ENCODE measurements around the gene ABCD3.

- TF ChIP-seq RNF219 (CRISPR knock-in tag; IDR thresholded peaks at IDR 0.05) (no peak), ZNF12 (CRISPR knock-in tag; IDR thresholded peaks at IDR 0.05) (no peak), ATF2 (CRISPR knock-in tag; IDR thresholded peaks at IDR 0.05) (no peak), CTCF (CRISPR knock-in tag; IDR thresholded peaks at IDR 0.05) (no peak), ZNF644 (CRISPR knock-in tag; IDR thresholded peaks at IDR 0.05; ENCODE audit: low read depth) (no peak)
These were observed 131.5 kb downstream of the ABCD3 start for GRCh38 chr1:94549706-94550105.

All from HepG2 (cell line).